GM19324 (cell line): Measurements from ENCODE around the gene ARMC12.
A peak's percentile ranks its signal among the peaks of the same experiment; 100 is the strongest.

Experiments
- ATAC-seq: cut with Tn5 transposase; IDR thresholded peaks from one replicate; pipeline ENCODE4 v1.9.1; 2021; ENCODE audit warnings: mild to moderate bottlenecking, moderate library complexity; ENCODE audit not compliant: unreplicated experiment, low FRiP score

The ARMC12 gene

GRCh38 chr6:35718375-35718736 lies 18.5 kb upstream of the ARMC12 start:
- ATAC-seq, result no peak

- no peak for ATAC-seq
These were observed 17.9 kb upstream of the ARMC12 start for GRCh38 chr6:35718911-35719381.

DNA sequence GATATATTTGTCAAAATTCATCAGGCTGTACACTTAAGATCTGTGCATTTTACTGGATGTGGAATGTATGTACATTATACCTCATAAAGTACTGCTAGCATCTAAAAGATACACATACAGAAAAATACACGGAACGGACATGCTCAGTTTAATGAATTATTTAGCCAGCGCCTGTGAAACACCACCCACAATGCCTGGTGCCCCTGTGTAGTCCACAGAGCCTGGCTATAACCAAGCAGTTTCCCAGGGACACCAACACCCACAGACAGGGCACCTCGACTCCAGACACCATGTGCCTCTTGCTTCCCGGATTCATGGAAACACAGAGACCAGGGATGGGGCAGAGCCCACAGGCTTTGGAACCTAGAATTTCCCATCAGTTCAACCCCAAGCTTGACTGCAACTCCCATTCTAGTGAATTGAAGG lies 17.4 kb upstream of the ARMC12 start:
- ATAC-seq, result no peak

DNA sequence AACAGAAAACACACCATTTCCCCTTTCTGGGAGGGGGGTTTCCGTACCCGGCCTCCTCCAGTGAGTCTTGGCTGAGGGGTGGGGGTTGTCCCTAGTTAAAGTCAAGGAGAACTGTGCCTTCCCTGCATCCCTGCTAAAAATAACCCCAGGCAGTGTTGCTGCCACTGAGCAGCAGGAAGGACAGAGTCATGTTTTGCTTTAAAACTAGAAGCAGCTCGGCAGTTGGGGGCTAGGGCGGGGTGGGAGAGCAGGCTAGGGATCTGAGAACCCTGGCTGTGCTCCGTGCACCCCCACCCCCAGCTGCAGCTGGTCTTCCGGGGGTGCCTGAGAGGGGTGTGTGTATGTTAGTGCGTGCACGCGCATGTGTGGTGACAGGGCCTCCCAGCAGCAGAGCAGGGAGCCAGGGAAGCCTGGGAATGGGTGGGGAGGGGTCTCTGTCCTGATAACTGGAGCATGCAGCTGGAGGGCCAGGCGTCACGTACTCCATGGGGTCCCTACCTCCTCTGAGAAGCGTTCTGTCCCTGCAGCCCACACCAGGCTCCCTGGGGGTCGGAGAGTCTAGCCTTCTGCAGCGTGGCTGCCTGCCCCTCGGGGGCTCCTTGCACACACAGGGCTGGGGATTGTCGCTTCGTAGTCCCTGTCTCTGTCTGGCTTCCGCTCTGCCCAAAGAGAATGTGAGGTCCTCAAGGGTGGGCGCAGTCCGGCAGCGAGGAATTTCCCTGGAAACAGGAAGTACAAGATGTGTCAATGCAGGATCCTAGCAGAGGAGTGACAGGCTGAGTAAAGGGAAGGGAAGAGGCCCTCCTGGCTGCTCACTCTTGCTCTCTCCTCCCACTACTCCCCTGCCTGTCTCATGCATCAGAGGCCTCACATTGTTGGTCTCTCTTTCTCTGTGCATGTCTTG lies 16.8 kb upstream of the ARMC12 start:
- no peak for ATAC-seq

DNA sequence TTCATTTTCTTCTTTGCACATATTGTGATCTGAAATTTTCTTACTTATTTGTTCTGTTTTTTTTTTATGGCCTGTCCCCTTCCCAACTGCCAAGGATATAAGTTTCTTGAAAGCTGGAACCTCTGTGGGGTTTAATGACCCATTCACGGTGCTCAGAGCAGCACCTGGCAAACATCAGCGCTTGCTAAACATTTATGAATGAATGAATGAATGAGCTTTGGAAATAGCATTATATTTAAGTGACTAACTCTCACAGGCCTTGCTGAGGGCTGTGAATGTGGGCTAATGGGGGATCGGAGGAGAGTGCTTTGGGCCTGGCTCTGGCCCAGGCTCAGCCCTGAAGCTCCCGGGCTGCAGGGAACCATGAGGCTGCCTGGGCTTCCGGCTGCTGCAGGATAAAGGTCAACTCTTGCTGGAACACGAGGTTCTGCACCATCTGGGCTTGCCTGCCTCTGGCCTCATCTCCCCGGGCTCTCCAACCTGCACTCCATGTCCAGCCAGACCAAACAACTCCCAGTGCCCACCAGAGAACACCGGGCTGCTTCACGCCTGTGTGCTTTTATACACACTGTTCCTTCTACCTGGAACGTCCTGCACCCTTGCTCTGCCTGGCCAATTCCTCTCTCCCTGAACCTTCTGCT lies 14.6 kb upstream of the ARMC12 start:
- no peak for ATAC-seq

DNA sequence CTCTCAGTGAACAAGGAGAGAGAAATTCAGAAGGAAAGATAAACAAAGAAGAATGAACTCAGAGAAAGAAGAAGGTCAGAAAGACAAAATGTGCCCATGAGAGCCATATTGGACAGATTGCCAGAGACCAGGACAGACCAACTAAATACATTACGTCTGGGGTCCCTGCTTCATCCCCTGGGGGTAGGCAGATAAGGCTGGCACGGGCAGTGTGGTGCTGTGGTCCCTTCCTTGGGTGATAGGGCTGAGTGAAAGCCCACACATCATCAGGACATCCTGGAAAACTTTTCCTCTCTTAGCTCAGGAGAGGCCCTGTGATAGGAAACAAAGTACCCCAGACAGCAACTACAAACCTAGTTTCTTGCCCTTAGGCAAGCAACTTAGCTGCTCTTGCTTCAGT lies 13.2 kb upstream of the ARMC12 start:
- ATAC-seq, result no peak

GRCh38 chr6:35724059-35724458 lies 12.8 kb upstream of the ARMC12 start:
- ATAC-seq, result no peak

- ATAC-seq, result no peak
These were observed 12.4 kb upstream of the ARMC12 start for GRCh38 chr6:35724471-35724870.

DNA sequence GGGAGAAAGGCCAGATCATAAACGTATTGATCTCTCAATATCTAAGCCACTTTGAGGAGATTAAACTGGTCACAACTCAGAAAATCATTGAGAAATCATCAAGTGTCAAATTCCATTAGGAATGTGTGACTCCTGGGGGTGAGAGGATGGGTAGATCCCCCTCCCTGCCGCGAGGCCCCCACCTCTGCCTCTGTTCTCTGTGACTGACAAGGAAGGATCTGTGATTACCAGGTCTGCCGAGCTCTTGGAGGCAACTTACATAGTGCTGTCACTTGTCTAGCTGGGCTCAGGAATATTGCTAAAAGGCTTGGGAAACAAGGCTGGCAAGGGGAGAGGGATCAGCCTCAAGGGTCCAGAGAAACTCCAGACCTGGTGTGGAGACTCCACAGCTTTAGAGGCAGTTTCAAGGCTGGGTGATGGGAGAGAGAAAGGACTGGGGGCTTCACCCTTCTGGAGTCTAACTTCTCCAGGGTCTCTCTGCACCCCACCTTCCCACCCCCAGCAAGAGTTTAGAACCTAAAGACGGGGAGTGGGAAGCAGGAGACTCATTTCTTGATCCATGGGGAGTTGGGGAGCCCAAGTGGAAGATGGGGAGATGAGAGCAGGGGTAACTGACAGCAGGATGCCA lies 11.6 kb upstream of the ARMC12 start:
- ATAC-seq, result no peak

DNA sequence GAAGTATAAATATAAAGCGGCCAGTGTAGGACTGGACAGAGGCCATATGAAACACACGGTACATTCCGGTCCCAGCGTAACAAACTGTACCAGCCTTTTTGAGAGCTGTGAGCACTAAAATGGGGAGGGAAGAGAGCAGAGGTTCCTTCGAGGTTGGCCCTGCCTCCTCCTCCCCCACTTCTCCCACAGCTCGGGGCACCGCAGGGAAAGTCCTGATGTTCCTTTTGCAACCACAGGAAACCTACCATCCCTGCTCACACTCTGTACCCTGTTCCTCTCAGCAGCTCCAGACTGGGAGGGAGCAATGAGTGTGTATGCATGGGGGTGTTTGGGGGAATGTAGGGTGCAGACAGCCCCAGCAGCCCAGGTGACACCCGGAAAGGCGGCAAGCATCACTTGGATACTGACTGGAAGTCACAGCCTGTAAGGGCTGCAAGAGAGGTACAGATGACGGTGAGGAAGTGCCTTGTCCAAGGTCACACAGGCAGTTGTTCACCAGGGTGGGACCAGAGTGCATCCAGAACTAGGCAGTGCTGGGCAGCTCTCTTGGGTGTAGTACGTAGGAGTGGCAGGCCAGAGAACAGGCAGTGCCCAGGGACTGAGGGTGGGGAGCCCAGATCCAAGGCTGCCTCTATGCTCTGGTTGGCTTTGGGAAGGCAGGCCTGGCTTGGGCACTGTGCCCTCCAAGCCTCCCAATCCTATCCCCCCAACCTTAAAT lies 11.0 kb upstream of the ARMC12 start:
- ATAC-seq, result no peak

DNA sequence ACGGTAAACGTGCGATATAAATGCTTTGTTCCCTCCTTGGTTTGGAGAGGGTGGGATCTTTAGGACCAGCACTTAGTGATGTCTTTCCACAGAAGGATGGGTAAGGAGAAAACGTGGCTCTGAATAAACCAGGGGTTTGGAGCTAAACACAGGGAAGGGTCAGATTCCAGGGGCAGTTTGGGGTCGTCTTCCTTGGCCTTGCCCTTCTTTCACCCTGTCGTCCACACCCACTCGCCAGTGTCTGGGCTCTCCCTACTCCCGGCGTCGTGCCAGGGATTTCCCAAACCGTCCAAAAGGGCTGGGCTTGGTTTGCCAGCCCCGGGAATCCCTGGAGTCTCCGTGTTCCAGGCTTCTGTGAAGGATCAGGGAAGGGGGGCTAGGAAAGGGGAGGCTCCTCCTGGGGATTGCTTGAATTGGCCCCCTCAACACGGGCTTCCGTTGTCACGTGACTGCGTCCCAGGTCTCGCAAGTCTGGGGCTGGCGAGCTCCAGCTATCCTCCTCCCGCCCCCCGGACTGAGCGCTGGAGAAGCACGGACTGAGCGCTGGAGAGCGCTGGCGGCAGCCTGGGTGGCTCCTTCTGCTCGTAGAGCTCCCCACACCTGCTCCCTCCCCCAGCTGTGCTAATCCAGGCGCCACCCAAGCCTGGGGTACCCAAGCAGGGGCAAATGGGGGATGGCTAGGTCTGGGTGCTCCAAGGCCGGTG lies 9.4 kb upstream of the ARMC12 start:
- ATAC-seq, result no peak

DNA sequence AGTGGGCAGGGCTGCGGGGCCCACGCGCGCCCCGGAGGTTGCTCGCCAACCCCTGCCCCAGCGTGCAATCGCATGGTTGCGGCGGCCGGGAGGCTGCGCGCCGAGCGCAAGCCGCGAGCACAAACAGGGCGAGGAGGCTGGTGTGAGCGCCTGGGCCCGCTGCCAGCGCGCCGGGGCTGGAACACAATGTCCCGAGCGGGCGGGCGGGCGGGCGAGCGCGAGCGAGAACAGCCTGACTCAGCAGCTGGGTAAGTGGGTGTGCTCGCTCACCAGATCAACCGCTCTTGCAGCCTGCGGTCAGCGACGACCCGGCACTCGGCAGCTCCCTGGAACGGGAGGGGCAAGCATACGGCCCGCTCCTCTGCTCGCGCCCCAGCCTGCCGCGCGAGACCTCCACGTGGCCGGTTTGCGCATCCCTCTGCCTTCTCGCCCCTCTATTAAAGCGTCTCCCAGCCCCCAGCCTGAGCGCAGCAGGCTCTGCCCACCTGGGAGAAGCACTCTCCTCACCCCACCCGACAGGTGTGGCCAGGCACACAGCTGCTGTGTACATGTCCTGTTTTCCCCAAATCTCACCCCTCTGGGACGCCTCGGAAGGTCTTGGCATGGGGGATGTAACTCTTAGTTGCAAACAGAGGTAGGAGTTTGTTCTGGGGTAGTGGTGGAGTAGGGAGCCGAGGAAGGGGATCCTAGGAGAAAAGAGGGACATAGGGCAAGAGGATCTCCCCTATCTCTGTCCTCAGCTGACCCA lies 8.7 kb upstream of the ARMC12 start:
- no peak for ATAC-seq

GRCh38 chr6:35728683-35729678 lies 7.9 kb upstream of the ARMC12 start:
- no peak for ATAC-seq

DNA sequence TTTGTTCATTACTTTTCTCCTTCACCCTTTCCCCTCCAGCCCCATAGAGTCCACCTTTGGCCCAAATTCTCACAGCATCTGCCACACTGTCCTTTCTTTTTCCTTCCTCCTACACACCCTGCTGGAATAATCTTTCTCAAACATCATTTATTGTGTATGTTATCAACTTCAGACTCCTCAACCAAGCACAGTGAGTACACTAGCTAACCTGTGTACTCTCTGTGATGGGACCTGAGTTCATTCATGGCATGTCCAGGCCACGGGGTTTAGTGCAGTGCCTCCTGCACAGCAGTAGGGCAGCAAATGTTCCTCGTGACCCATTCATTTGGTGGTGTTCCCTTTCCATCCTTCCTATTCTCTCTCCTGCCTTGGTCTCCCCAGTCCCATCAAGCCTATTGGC lies 7.1 kb upstream of the ARMC12 start:
- ATAC-seq, result no peak

GRCh38 chr6:35730745-35731413 lies 6.0 kb upstream of the ARMC12 start:
- ATAC-seq, result no peak

DNA sequence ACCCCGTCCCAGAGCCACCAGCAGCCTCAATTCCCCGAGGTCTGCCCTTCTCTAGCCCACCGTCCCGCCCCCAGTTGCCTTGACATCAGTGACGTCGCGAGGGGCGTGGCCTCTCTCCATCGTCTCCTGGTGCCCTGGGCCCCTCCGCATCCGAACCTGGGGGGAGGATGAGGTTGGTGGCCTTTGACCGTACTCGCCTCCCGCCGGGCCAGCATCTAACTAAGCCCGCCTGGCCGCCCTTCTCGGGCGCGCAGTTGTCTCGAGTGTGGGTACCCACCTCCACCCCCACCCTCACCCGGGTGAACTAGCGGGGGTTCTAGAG lies 5.5 kb upstream of the ARMC12 start:
- peak; percentile 51 for ATAC-seq

GRCh38 chr6:35731736-35732532 lies 4.9 kb upstream of the ARMC12 start:
- ATAC-seq, result peak; percentile 68
